GM19025 (cell line): ENCODE data around the gene IFI16.

Experiments
- ATAC-seq: cut with Tn5 transposase; IDR thresholded peaks from one replicate; pipeline ENCODE4 v1.9.1; 2021; ENCODE audit warnings: mild to moderate bottlenecking, low read depth, moderate library complexity; ENCODE audit not compliant: unreplicated experiment

Gene IFI16

DNA sequence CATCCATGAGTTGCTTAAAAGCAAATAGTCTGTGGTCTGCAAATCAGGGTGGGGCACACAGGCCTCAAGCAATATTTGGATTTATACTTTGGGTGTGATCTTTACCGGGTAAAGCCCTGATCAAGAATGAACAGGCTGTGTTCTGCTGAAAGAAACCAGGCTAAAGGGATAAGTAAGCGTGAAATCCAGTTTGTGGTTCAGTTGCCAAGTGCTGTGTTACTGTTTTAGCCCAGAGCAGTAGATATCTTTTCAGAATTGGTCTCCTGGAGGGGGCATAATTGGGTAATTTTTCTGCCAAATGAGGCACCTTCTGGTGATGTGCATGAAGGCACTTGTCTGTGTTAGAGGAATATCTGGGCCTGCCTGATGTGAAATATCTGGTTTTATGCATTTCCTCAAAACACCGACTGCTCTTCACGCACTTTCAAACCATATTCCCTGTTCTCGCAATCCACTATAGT, 45.5 kb downstream of the IFI16 start:
- ATAC-seq: no peak

DNA sequence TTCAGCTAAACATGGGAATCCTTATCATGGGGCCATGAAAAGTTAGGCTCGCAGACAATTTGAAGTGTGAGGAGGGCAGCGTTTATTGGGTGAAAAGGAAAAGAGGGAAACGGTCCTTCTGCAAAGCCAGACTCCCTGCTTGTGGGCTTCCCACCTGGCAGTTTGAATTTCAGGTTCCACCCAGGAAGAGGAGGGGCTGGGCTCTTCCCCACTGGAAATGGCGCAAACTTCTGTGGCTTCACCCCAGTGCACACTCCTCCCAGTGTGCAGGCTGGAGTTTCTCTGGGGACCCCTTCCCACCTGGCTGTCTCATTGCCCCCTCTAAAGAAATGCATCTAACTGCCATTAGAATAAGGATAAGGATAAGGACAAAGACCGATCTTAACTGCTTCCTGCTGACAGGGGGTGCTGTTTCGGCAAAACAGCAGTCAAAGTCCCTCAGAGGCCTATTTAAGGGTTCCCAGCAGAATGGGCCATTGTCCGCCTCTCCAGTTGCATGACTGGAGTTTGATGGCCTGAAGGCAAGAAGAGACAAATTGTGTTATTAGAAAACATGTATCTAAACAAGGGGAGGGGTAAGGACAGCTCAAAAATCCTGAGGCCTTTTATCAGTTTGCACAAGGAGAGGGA, 46.5 kb downstream of the IFI16 start:
- ATAC-seq: no peak

DNA sequence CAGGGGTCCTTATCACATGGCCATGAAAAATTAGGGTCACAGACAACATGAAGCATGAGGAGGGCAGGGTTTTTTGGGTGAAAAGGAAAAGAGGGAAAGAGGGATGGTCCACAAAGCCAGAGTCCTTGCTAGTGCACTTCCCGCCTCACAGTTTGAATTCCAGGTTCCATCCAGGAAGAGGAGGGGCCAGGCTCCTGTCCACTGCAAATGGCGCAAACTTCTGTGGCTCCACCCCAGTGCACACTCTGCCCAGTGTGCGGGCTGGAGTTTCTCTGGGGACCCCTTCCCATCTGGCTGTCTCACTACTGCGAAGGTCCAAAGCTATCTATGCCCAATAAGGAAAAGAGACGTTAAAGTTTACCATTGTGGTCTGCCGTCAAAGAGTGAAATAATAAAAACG, 49.0 kb downstream of the IFI16 start:
- ATAC-seq: no peak

DNA sequence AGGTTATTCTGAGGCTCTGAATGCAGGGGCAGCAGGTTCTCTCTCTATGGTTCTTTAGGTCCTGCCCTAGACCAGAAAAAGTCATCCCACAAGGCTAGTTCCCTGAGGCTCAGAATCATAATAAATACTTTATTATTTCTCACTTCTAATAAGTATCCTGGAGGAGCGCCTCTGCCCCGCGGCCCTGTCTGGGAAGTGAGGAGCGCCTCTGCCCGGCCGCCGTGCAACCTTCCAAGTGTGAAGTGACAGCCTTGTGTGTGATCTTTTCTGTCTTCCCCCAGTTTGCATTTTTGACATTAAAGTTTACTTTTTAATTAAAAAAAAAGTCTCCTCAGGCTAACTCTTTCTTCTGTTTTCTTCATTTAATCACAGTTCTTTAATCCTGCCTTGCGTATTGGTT, 55.4 kb downstream of the IFI16 start:
- ATAC-seq: no peak

DNA sequence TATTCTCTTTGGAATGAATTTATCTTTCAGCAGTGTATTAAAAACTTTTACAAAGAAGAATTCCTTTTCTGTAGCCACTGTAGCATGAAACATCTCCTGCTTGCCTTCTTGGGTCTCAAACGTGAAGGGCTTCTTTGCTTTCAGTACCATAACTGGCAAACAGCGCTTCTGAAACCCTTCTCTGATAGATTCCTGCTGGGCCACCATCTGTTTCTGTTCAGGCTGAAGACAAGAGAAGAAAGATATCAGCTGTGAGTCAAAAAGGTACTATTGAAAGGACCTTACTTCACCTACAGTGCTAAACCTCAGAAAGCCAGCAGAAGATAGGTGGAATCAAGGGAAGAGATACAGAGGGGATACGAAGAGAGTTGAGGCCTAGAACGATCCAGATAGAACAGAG, 56.4 kb downstream of the IFI16 start:
- ATAC-seq: no peak

DNA sequence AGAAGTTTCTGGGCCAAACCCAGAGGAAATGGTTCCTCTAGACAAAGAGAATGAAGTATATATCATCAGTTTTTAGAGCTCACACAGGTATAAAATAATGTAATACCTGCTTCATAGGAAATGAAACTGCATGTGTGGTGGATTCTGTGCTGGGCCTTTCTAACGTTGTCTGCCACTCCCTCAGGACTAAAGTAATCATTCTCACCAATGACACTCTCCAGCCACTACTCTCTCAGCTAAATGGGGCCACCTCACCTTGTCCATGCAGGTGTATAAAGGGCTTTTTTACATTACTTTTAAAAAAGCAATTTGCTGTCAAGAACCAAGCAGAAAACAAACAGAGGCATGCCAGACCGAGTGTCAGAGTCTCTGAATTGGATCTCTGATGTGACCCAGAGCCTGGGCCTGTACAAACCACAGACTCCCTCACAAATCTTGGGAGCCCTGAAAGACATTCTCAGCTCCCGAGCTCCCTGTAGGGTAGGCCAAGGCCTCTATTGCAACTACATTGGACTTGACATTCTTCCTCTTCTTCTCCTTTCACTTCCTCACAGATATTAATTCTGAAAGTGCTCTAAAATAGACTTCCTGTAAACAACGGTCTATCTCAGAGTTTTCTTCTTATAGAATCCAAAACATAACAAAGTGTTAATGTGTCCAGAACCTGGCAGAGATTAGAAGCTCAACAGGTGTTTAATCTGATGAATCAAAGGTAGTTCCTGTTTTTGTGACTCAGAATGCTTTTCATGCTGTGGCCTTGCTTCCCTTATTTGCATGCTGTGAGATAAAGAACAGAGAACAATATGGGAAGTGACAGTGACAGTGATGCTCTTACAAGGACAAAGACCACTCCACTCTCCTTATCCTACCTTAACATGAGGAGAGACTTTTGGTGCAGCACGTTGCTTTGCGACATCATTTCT, 58.3 kb downstream of the IFI16 start:
- ATAC-seq: peak; percentile 85

DNA sequence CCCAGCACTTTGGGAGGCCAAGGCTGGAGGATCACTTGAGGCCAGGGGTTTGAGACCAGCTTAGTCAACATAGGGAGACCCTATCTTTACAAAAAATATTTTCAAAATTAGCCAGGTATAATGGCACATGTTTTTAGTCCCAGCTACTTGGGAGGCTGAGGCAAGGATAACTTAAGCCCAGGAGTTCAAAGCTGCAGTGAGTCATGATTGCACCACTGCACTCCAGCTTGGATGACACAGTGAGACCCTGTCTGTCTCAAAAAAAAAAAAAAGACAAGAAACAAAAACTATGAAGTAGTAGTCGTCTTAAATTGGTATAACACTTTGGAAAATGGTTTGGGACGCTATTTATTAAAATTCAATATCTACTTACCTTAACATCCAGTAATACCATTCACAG, 59.2 kb downstream of the IFI16 start:
- ATAC-seq: no peak

DNA sequence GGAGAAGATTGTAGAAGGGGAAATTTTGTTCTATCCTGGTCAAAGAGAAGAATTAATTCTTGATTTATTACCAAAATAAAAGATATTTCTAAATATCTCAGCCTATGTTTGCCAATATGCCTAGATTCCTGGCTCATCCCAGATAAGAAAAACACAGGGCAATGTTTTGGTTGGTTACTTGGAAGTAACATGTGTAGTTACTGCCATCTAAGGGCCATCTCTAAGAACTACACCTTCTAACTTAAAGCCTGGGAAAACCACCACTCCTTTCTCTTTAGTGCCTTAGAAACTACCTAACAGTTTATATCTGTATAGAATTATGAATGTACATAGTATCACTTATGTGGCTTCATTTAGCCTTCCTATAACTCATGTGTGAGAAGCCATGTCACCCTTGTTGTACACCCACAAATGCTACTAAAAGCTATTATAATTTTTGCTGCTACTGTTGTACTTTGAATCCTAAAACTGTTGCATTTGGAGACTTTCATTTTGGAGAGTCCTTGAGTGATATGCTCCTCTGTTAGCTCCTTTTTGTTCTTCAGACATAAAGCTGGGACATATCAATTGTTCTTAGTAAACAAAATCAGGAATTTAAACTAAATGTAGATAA, 62.4 kb downstream of the IFI16 start:
- ATAC-seq: no peak

DNA sequence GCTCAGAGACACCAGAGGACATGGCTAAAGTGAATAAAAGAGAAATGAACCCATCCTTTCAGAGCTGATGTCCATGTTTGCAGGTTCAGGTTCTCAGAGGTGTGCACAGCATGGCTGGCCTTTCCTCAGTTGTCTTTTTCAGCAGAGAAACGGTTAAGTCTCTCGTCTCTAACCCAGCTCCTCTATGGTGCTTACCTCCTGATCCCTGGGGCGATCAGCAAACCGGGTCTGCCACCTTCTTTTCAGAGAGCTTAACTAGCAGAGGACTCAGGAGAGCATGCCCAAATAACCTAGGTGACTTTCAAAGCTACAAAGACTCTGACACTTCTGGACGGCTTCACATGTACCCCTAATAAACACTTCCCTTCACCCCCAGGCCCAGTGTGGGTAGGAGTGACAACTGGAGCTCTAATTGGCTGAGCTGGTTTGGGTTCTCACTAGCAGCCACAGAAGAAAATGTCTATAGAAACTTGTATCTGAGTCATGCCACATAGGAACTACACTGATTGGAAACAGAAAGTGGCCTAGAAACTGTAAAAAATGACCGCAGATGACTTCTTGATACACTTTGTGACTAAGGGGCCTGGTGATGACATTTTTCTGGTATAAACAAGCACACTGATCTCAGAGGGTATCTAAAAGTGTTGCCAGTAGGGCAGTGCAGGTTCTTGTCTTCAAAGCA, 66.9 kb downstream of the IFI16 start, which contains the start of gene AIM2:
AIM2 (minus strand) TSS at position 329 of the 682 bp plus-strand sequence. CDS start 3,267 bp downstream, outside the sequence.
- ATAC-seq: peak; percentile 73

DNA sequence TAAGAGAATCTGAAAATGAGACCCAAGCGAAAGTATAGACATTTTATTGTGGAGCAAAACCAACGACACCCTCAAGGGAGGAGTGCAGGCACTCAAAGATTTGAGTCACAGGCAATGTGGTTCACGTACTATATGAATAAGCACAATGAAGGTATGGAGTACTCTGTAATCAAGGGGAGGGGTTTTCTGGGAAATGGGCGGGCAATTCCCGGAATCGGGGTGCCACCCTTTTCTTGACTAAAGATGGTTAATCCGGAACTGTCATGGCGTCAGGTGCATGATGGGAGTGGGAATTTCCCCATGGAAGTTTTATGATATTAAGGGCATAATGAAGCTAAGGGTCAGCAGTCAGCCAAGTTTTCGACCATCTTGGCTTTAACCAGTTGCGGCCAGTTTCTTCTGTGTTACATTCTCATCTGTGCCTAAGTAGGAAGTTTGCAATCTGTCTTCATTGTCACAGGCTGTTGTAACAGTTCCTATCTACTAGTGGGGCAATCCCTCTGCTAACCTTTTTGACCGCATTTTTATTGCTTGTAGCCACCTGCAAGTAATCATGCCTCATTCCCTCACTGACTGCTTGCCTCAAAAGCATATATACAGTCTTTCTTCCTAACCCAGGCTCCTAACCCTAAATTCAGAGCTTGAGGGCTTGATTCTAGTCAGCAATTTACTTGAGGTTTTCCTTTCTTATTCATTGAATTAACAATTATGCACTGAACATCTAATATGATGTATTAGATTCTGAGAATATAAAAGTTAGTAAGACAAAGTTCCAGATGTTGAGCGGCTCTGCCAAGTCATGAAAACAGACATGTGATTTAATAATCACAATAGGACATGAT, 67.6 kb downstream of the IFI16 start:
- peak; percentile 60 for ATAC-seq

DNA sequence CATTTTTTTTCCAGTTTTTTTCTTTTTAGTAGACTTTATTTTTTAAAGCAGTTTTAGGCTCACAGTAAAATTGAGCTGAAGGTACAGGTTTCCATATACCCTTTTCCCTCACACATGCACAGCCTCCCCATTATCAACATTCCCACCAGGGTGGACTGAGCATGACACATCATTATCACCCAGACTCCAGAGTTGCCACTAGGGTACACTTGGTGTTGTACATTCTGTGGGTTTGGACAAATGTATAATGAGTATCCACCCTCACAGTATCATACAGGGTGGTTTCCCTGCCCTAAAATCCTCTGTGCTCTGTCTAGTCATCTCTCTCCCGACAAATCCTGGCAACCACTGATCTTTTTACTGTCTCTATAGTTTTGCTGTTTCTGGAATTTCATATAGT, 69.8 kb downstream of the IFI16 start:
- ATAC-seq: no peak

DNA sequence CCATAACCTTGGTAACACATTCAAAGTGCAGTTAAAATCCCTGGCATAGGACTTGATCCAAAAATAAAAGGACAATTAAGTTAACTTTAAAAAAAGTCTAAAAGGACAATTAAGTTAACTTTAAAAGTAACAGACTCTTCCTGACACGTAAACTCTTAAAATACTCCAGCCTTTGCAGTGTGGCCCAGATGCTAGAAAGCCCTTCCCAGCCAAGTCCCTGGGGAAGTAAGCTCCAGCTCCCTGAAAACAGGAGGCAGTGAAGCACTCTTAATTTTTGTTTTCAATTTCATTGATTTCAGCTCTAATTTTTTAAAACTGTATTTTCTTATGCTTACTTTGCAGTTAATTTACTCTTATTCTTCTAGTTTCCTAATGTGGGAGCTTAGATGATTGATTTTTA, 71.9 kb downstream of the IFI16 start:
- ATAC-seq: no peak

DNA sequence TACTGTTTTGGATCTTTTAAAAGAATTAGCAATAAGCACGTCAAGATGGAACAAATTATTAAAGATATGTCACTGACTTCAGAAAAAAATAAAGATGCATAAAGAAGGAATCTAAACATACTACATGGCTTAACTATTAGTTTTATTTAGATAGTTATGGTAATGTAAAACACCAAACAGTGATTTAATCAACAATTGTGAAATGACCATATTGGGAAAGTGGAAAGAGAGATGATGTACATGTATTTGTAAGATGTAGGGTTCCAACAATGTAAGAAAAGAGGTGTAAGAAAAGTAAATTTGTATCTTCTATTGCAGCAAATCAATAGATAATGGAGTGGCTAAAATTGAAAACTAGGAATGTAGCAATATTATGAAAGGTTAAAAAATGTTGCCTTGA, 73.3 kb downstream of the IFI16 start:
- ATAC-seq: no peak

DNA sequence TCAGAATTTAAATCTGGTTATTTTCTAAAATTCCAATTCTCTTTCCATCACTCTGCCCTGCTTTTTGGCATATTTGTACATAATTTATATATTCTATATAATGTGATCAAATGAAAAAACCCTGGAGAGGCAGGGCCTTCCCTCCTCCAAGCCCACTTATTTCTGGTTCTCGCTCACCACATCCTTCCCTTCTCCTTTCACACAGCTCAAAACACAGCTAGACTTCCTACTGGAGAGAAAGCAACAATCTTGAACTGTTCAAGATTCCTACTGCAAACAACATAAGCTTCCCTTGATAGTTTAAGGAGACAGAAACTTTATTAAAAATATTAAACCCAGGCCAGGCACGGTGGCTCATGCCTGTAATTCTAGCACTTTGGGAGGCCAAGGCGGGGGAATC, 74.4 kb downstream of the IFI16 start:
- no peak for ATAC-seq

DNA sequence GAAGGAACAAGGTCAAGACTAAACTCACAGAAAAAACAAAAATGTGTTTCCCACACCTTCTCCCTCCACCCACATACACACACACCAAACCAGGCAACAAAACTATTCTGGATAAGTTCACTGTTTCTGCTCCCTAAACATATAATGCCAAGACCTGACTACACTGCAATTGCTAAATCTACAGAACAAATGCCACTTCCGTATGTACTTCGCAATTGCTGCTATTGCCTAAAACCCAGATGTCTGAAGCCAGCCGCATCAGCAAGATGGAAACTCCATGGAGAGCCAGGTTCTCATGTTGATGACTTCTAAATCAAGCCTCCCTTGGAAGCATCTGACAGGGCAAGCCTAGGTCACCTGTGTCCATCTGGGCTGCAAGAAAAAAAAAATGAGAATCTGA, 75.2 kb downstream of the IFI16 start:
- ATAC-seq: no peak

DNA sequence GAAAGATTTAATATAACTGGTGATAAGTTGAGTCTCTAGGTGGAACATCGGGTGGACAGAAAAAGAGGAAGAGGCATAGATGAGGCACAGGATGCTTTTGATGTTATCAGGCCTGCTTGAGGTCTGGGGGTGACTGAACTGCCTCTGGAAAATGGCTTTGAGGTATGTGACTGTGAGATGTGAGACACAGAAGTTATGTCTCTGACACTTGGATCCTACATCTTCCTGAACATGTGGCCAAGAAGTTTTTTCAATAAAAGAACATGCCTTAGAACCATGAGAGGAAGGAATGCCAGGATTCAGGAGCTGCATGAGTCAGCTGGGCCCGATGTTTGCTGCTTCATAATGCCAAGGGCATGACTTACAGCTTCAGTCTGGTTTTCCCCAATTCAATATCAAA, 78.3 kb downstream of the IFI16 start:
- no peak for ATAC-seq

DNA sequence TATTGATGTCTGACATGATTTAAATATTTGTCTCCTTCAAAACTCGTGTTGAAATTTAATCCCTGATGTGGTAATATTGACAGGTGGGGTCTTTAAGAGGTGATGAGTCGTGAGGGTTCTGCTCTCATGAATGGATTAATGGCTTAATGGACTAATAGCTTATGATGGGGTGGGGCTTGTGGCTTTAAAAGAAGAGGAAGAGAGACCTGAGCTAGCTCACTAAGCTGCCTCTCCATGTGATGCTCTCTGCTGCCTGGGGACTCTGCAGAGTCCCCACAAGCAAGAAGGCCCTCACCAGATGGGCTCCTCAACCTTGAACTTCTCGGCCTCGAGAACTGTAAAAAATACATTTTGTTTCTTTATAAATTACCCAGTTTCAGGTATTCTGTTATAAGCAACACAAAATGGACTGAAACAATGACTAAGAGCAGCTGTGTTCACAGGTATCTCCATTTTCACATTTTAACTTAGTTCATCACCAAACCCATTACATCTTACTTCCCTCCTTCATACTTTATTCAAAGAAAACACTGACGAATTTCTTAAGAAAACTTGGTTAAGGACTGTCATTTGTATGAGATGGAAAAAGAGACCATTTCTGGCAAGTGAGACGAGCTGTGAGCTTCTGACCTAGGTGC, 79.0 kb downstream of the IFI16 start:
- peak; percentile 48 for ATAC-seq

DNA sequence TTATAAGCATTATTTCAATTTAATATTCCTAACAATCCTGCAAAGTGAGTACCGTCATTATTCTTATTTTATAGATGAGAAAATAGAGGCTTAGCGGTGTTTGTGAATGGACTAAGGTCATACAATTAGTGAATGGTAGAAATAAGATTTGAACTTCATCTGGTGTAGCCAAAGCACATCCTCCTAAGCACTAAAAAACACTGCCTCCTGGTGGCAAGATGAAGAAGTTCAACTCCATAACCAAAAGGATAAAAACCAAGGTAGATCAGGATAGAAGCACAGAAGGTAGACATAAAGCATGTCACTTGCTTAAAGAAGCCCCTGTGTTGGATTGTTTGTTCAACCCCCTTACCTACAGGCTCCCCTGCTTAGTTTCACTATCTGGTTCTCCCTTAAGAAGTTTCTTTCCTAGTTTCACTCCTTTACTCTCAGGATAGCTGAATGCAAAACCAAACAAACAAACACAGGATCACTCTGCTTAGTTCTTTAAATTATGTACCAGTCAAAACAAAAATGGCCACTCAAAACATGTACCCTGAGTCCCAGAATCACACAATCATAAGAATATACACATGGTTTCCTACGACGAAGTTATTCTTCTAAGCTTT, 79.6 kb downstream of the IFI16 start:
- no peak for ATAC-seq
